ENCODE results near the gene TMCO6. TPM values are rescaled to one million over a fixed set of nuclear protein-coding genes. Genes with fewer than 3 reads are reported as not detected.
"Not testable (repeated sequence)": the region's sequence is repeated elsewhere in the genome, so short reads cannot be mapped to it uniquely, and the experiment has no call there.

TMCO6 gene
- polyA plus RNA-seq, 4 donors: 15.5 to 18.8 (median 16.9) TPM

- no peak for DNase-seq (ENCODE audit: low read depth in 4 of 4, low spot score in 3 of 4)
Observed at GRCh38 chr5:140628711-140629110, 10.5 kb upstream of the TMCO6 start.

DNA sequence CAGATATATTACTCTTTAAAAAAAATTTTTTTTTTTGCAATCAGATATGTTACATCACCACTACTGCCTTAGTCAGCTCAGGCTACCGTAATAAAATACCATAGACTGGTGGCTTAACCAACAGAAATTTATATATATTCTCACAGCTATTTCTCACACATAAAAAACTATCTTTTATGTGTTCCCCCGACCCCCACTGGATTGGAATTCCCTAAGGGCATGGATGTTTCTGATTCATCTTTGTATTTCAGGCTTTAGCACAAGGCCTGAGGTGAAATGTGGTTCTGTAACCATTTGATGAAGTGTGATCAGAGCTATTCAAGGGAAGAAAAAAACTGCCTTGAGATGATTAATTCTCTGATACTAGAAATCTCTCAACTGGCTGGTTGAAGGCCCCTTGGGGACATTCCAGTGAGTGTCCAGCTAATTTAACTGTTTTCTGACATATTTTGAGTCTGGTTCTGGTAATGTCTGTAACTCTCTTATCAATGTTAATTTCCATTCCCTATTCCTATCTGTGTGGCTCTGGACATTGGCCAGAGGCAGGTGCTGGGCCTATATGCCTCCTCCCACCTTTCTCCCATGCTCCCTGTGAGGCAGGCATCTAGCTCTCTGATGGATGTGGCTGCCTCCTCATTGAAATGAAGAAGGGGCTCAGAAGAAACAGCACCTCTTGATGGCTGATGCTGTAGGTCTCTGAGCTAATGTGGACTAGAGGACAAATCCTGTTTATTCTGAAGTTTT is 8.8 kb upstream of the TMCO6 start:
- DNase-seq (ENCODE audit: low read depth in 4 of 4, low spot score in 3 of 4): no peak

DNA sequence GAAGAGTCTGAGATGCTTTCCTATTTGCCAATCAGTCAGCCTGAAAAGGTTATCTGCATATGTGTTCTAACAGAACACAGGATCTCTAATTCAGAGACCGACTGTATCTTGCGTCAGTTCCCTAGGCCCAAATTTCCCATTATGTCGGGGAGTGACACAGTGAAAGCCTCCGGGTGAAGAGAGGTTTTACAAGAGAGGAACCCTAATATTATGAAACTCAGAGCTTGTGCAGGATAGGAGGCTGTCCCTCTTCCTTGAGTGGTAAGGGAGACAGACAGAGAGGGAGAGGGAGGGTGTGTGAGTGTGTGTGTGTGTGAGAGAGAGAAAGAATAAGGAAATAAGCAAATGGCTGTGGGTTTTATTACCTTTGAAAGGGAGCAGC is 8.2 kb upstream of the TMCO6 start:
- no peak for DNase-seq (ENCODE audit: low read depth in 4 of 4, low spot score in 3 of 4)

DNA sequence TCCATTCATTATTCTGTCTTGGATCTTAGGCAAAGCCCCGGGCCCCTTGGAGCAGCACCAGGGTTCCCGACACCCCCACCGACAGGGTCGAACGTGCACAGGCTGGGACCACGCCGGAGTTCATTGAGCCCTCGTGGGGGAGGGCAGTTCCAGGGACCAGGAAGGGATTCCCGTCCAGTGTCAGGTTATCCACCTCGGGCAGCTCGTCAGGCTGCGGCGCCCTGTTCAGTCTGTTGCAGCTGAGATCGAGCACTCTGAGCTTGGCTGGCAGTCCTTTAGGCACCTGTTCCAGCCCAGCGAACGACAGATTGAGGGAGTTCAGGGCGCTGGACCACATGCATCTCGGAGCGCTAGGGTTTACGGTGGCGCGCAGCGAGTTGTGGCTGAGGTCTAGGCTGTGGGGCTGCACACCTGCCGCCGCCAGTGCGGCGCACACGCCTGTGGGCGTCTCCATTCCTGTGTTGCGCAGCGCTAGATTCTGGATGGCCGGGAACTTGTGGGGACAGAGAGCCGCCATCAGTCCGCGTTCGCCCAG is 7.4 kb upstream of the TMCO6 start:
- peak in 2 of 4 donors; percentile 8 to 14 for DNase-seq (ENCODE audit: low read depth in 4 of 4, low spot score in 3 of 4)

- peak in 1 of 4 donors; percentile 3 for DNase-seq (ENCODE audit: low read depth in 4 of 4, low spot score in 3 of 4)
Observed at GRCh38 chr5:140632366-140633020, 6.8 kb upstream of the TMCO6 start.

DNA sequence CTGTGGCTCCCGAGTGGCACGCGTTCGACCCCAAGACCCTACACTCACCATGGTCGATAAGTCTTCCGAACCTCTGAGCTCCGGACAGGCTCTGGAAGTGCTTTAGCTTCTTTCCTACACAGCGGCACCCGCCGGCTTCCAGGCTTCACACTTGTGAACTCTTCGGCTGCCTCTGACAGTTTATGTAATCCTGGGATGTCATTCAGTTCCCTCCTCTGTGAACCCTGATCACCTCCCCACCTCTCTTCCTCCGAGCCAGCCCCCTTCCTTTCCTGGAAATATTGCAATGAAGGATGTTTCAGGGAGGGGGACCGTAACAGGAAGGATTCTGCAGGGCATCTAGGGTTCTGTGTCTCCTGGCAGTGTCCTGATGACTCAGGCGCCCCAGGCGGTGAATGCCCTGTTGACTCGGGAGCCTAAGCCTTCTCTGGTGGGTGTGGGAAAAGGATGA is 6.2 kb upstream of the TMCO6 start, which contains the start of gene CD14:
Gene CD14, minus strand, starts transcription at position 155 of the 451 bp plus-strand sequence. Its CDS starts 104 bp downstream, at position 51.
- DNase-seq (ENCODE audit: low read depth in 4 of 4, low spot score in 3 of 4): no peak

- DNase-seq (ENCODE audit: low read depth in 4 of 4, low spot score in 3 of 4): no peak
Observed at GRCh38 chr5:140633501-140633900, 5.8 kb upstream of the TMCO6 start.

DNA sequence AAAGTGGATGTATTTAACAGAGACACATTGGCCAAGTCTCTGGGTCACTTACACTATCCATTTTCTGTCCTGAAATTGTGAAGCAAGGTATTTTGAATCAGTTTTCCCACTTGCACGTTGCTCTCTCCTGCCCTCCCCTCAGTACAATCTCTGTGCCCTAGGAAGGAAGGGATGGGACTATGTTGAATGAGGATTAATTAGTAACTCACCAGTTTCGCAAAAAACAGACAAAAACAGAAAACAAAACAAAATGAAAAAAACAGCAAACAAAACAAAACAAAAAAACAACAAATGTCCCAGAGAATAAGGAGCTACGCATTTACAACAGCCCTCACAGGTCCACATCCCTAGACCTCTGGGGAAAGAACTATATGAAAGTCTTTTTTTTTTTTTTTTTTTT is 5.1 kb upstream of the TMCO6 start:
- no peak for DNase-seq (ENCODE audit: low read depth in 4 of 4, low spot score in 3 of 4)

DNA sequence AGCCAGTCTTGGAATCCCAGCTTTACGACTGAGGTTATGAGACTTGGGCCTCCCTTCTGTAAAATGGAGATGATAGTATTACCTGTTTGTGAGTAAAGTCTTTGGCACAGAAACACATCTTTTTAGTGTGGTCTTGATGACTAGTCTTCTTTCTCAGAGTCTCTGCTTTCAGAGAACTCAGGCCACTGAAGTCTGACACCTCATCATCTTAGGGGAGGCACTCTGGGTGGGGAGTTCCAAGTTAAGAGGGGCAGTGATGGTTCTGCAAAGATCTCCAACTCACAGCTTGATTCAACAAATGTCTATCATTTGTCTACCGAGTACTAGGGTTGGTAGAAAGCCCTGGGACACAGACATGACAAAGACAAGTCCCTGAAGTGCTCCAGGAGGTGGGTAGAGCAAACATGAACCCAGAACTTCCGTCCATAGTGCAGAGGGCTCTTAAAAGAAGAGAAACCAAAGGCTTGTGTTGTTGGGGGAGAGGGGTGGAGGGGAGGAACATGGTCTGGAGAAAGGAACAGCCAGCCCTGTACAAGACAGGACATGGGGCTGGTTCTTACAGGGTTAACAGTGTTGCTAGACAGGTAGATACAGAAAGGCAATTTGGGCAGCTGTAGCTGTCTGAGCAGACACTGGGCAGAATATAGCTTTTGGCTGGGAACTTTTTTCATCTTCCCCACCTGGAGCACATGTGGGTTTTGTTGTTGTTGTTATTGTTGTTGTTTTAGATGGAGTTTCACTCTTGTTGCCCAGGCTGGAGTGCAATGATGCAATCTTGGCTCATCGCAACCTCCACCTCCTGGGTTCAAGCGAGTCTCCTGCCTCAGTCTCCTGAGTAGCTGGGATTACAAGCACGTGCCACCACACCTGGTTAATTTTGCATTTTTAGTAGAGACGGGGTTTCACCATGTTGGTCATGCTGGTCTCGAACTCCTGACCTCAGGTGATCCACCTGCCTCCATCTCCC is 3.7 kb upstream of the TMCO6 start:
- no peak for DNase-seq (ENCODE audit: low read depth in 4 of 4, low spot score in 3 of 4)

GRCh38 chr5:140637371-140638100 is 1.7 kb upstream of the TMCO6 start:
- DNase-seq (ENCODE audit: low read depth in 4 of 4, low spot score in 3 of 4): no peak

GRCh38 chr5:140638898-140639147 is 428 bp upstream of the TMCO6 start:
- not testable (repeated sequence) for DNase-seq (ENCODE audit: low read depth in 4 of 4, low spot score in 3 of 4)

DNA sequence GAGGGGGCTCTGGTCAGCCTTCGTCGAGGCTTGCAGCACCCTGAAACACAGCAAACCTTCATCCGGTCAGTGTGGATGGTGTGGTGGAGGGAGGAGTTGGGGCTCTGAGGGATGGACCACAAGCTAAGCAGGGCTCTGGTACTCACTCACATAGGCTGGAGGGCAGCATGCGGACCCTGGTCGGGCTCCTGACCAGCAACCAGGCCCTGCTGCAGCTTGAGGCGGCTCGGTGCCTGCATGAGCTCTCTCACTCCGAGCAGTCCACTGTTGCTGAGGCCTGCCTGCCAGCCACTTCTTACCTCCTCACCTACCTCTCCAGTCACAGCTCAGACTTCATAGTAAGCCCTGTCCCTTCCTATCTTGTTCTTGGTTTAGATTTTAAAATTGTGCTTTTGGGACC is 2.5 kb downstream of the TMCO6 start:
- DNase-seq (ENCODE audit: low read depth in 4 of 4, low spot score in 3 of 4): no peak

GRCh38 chr5:140642718-140643117 is 3.5 kb downstream of the TMCO6 start:
- DNase-seq (ENCODE audit: low read depth in 4 of 4, low spot score in 3 of 4): no peak

- no peak for DNase-seq (ENCODE audit: low read depth in 4 of 4, low spot score in 3 of 4)
Observed at GRCh38 chr5:140647042-140647419, 7.8 kb downstream of the TMCO6 start.

DNA sequence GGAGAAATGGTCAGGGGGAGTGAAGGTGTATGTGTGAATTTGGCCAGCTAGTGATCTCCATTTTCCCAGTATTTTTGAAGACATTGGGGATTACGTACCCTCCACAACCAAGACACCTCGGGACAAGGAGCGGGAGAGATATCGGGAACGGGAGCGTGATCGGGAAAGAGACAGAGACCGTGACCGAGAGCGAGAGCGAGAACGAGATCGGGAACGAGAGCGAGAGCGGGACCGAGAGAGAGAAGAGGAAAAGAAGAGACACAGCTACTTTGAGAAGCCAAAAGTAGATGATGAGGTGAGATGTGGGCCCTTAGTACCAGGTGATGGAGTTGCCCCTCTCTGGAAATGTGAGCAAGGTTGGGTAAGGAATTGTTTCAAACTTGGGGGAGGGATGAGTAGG is 19.6 kb downstream of the TMCO6 start:
- no peak for DNase-seq (ENCODE audit: low read depth in 4 of 4, low spot score in 3 of 4)

- not testable (repeated sequence) for DNase-seq (ENCODE audit: low read depth in 4 of 4, low spot score in 3 of 4)
Observed at GRCh38 chr5:140660371-140660770, 21.1 kb downstream of the TMCO6 start.

DNA sequence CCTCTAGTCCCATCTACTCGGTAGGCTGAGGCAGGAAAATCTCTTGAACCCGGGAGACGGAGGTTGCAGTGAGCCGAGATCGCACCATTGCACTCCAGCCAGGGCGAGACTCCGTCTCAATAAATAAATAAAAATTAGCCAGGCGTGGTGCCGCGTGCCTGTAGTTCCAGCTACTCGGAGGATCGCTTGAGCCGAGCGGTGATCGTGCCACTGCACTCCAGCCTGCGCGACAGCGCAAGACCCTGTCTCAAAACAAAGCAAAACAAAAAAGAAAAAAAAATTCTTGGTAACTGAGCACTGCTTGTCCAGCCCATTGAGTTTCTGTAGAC is 24.7 kb downstream of the TMCO6 start:
- no peak for DNase-seq (ENCODE audit: low read depth in 4 of 4, low spot score in 3 of 4)

DNA sequence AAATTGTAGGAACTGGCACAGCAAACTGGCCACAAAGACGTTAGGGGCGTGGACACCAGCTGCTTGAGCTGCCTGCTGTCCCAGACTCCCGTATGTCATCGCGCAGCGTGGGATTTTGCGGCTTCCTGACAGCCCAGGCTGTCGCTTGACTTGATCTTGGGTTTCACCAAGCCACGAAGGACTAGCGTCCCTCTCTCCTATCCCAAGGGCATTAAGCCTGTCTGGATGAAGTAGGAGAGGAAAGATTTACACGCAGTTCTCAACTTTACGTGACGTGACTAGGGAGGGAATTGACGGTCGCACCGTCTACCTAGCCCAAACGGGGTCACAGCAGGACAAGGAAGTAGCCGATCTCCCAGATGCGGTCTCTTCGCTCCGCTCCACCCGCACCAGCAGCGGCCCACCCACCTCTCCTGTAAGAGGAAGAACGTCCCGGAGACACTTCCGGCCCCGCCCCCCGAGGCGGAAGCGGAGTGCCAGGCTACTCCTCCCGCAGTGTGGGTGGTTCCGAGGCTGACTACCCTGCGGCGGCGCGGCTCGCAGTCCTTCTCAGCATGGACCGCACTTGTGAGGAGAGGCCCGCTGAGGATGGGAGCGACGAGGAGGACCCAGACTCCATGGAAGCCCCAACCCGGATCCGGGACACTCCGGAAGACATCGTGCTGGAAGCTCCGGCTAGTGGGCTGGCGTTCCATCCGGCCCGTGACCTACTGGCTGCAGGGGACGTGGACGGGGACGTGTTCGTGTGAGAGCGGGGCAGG is 25.3 kb downstream of the TMCO6 start, which contains the start of gene WDR55:
Gene WDR55, plus strand, starts transcription at position 546 of the 761 bp plus-strand sequence. Its CDS starts 9 bp downstream, at position 555.
- DNase-seq (ENCODE audit: low read depth in 4 of 4, low spot score in 3 of 4): peak; percentile 80 to 85 (median 81)

DNA sequence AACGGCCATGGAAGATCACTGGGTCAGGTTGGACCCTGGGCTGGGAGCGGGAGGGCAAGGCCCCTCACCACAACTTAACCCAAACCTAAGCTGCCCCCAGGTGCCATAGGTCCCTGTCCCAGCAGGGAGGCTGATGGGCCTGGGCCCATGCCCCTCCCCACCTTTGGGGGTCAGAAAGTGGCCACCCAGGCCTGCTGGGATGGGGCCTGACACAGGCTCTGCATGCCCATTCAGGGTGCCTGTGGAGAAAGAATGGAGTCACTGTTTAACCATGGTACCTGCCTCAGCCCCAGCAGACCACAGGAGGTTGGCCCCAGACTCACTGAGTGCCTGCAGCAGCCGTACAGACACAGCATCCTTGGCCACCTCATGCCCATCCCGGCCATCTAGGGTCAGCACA is 31.8 kb downstream of the TMCO6 start:
- DNase-seq (ENCODE audit: low read depth in 4 of 4, low spot score in 3 of 4): not testable (repeated sequence)
